GM18520 (cell line): ENCODE results near the gene OR52E5.

Experiments used
- ATAC-seq: cut with Tn5 transposase; IDR thresholded peaks from one replicate; pipeline ENCODE4 v1.9.1; 2021; ENCODE audit not compliant: unreplicated experiment

Gene OR52E5

DNA sequence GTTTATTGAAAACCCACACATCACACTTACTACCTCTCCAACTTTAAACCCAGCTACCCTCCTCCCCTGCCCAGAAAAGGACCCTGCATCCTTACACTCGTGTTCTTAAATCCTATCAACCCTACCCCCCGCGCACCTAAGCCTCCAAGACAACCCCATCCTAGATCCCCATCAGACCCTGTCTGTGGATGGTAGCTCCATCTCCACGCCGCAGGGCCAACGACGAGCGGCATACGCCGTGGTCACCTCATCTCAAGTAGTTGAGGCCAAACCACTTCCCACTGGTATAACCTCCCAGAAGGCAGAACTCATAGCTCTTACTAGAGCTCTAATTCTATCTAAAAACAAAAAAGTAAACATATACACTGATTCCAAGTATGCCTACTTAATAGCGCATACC lies 39.7 kb downstream of the OR52E5 start:
- ATAC-seq, result no peak

DNA sequence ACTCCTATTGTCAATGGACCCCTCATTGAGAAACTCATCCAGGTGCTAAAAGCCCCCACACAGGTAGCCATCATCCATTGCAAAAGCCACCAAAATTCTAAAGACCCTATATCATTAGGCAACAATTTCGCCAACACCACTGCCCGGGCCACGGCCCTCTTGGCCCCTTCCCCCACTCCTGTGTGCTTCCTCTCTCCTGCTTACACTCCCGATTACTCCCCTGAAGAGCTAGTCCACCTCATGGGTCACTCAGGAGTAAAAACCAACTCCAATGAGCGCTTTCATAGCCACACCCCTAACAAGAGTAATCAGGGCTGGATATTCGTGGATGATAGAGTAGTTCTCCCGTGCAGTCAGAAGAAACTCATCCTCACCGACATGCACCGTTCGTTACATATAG lies 40.1 kb downstream of the OR52E5 start:
- no peak for ATAC-seq

DNA sequence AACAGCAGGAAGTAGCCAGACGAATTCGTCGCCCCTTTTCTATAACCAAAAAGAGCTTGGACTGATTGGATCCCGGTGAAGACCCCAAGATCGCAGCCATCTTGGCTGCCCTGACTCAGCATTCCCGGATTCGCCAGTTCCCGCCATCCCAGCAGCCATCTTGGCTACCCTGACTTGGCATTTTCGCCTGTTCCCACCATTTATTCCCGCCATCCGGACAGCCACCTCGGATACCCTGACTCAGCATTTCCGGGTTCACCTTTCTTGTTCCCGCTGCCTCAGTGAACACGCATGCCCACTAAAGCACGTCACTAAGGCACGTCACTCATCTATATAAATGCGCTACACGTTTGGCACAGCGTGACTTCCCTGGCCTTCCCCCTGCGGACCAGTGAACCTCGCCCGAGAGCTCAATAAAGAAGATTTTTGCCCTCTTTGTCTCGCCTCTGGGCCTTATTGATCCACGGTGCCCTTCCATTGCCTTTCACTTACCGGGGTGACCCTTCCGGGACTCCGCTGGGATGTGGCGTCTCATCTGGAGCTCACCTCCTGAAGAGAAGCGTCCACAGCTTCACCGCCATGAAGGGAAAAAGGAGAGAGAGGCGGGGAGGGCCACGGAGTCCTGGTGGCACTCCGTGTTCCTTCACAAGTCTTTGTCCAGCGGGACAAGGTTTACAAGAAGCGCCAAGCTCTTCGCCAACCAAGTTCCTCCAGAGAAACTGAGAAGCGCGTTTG lies 45.0 kb downstream of the OR52E5 start:
- no peak for ATAC-seq

DNA sequence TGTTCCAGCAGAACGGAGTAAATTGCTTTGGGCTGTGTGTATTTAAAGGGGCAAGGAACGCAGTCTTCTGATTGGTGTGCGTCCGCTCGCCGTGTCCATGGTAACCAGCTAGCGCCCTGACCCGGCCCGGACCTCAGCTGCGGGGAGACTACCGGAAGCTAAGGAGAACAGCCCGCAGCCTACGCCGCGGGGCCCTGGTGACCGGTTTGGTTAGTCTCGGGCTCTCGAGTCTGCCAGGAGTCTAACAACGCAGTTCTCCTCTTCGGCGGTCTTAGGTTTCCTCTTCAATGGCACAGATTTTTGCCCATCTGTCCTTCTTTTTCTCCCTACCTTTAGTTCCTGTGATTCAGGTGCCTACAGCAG lies 45.6 kb downstream of the OR52E5 start:
- no peak for ATAC-seq

DNA sequence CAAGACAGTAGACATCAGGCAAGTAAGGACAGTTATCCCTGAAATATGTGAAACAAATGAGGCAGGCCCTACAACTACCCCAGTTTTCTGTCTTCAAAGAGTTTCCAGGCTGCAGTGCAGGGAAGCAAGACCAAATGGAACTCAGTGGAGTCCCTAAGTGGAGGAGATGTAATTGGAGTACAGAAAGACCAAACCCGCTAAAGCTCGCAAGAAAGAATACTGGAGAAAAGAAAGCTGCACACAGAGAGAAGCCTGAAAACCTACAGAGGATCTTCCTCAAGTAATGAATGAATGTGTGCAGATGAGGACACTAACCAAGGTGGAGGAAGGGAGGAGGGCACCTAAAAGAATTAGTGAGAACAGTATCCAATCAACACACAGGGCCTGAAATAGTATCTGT lies 47.7 kb downstream of the OR52E5 start:
- ATAC-seq, result no peak

DNA sequence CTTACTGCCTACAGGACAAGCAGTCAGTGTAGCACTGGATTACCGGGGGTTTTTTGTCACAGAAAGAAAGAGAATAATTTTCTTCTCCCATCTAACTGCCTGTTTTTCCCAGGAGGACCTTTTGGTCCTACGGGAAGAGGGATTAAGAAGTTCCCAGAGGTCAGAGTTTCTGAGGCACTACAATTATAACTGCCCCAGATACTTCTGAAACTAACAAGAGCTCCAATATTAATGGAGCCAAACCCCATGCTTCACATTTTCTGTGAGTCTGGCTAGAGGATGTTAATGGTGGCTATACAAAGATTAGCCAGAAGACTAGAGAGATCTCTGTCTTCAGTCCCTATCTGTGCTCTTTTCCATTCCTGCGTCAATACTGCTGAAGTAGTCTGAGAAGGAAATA lies 48.9 kb downstream of the OR52E5 start, which contains the start of gene OR56A3:
OR56A3 (plus strand) TSS at position 301 of the 400 bp plus-strand sequence. CDS start 5,096 bp downstream, outside the sequence.
- no peak for ATAC-seq
